Thymus (tissue), 11 donors: ENCODE data around the gene TMA7. TPM values are rescaled to one million over a fixed set of nuclear protein-coding genes. Genes with fewer than 3 reads are reported as not detected.

Experiments
- DNase-seq, 9 donors: peaks; one replicate each; pipeline ENCODE4 v3.0.0-alpha.2; 2013; ENCODE audit warnings: low spot score in 9 of 9, low read depth in 6 of 9, missing footprints in 1 of 9
- H3K27ac ChIP-seq, 2 donors: one replicate each; pipeline ENCODE4 v1.5.1; 2013; ENCODE audit warnings: control low read depth in 1 of 2, low read depth in 1 of 2, low read length in 1 of 2, mild to moderate bottlenecking in 1 of 2, moderate library complexity in 1 of 2
- H3K27me3 ChIP-seq, 2 donors: one replicate each; pipeline ENCODE4 v1.5.1; 2013; ENCODE audit warnings: low read length in 1 of 2; ENCODE audit not compliant: control insufficient read depth in 2 of 2, insufficient read depth in 1 of 2
- H3K36me3 ChIP-seq, 2 donors: one replicate each; pipeline ENCODE4 v1.5.1; 2013; ENCODE audit warnings: low read length in 1 of 2, mild to moderate bottlenecking in 1 of 2, moderate library complexity in 1 of 2; ENCODE audit not compliant: control insufficient read depth in 2 of 2, insufficient read depth in 2 of 2
- H3K4me1 ChIP-seq, 2 donors: one replicate each; pipeline ENCODE4 v1.5.1; 2013; ENCODE audit warnings: low read length in 2 of 2; ENCODE audit not compliant: control insufficient read depth in 2 of 2, insufficient read depth in 2 of 2
- H3K4me3 ChIP-seq, 2 donors: one replicate each; pipeline ENCODE4 v1.5.1; 2013; ENCODE audit warnings: low read length in 2 of 2, control low read depth in 1 of 2, mild to moderate bottlenecking in 1 of 2
- H3K9me3 ChIP-seq, 2 donors: one replicate each; pipeline ENCODE4 v1.5.1; 2013; ENCODE audit warnings: low read length in 1 of 2, mild to moderate bottlenecking in 1 of 2; ENCODE audit not compliant: control insufficient read depth in 2 of 2, insufficient read depth in 1 of 2
- WGBS: extraction: QIAGEN DNeasy Blood & Tissue Kit; methylation state at CpG from one replicate; pipeline ENCODE4 v1.1.7; 2013; 5-methylcytosine and 5-hydroxymethylcytosine counted together
- polyA plus RNA-seq: library from polyadenylated mRNA; stranded (reverse); fragments of 200-250 nt; gene quantifications from one replicate; pipeline ENCODE4 v1.2.3, GENCODE V29; 2013
- total RNA-seq: library from RNA; stranded (reverse); fragments of 120-200 nt; gene quantifications from one replicate; pipeline ENCODE4 v1.2.4, GENCODE V29; 2013
- donor health status: healthy.

Gene TMA7
- total and polyA plus RNA-seq, 2 donors: 660 to 735 TPM

DNA sequence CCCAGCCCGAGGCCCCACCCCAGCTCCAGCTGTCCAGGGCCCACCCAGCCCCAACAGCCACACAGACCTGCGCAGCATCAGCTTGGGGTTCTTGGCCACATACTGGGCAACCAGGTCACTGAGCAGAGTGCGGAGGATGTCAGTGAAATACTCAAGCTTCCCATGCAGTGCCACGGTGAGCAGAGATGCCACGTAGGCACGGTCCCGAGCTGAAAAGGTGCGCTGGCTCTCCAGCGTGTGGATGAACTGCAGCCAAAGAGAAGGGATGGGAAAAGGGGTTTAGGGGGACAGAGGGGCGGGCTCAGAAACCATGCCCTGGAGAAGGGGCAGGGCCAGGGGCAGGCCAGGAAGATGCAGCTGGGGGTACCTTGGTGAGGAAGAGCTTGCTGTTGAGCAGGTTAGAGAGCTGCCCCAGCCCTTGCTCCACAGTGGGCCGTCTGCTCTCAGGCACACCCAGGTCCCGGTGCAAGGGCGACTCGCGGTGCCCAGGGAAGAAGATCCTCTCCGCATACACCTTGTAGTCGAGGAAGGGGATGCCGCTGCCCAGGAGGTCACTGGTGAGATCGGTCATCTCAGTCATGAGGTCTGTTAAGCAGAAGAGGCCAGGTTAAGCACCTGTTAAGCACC, 27.6 kb upstream of the TMA7 start:
- Histone ChIP-seq H3K9me3 (no peaks in the 10 kb centered on the region), H3K27ac (no peak overlapping the region), H3K4me1 (no peaks in the 10 kb centered on the region), H3K27me3 (no peaks in the 10 kb centered on the region), H3K36me3 (peaks cover 0 to 47% of the 10 kb centered on the region in 2 donors), H3K4me3 (no peak overlapping the region)
- WGBS: 97% methylated on average over 19 of the region's 19 CpGs
- DNase-seq: no peak

- no peaks in the 10 kb centered on the region for H3K4me1 ChIP-seq
- H3K9me3 ChIP-seq: no peaks in the 10 kb centered on the region
- no peak for DNase-seq
- no peaks in the 10 kb centered on the region for H3K27me3 ChIP-seq
- WGBS: 96% methylated on average over 8 of the region's 8 CpGs
- no peak overlapping the region for H3K27ac ChIP-seq
- H3K36me3 ChIP-seq: peaks cover 0 to 47% of the 10 kb centered on the region in 2 donors
- H3K4me3 ChIP-seq: no peak overlapping the region
Observed at GRCh38 chr3:48413086-48413485, 27.0 kb upstream of the TMA7 start.

DNA sequence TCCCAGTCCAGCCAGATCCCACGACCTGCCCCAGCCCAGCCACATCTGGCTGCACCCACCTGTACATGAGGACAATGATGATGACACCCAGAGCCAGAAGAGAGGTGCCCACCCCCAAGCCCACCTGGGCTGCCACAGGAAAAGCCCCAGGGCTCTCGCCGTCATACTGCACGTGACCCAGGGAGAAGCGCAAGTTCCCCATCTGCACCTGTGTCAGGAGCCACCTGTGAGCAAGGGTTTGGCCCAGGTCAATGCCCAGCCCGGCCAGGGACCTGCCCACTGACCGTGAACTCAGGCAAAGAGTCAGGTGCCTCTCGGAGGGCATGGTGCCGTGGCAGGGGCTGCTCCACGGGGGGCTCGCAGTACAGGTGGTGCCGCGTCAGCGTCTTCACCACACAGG, 26.4 kb upstream of the TMA7 start:
- Histone ChIP-seq H3K27me3 (no peaks in the 10 kb centered on the region), H3K9me3 (no peaks in the 10 kb centered on the region), H3K36me3 (peaks cover 0 to 44% of the 10 kb centered on the region in 2 donors), H3K4me1 (no peaks in the 10 kb centered on the region), H3K4me3 (no peak overlapping the region), H3K27ac (no peak overlapping the region)
- DNase-seq: no peak
- 93% methylated on average over 14 of the region's 14 CpGs for WGBS

DNA sequence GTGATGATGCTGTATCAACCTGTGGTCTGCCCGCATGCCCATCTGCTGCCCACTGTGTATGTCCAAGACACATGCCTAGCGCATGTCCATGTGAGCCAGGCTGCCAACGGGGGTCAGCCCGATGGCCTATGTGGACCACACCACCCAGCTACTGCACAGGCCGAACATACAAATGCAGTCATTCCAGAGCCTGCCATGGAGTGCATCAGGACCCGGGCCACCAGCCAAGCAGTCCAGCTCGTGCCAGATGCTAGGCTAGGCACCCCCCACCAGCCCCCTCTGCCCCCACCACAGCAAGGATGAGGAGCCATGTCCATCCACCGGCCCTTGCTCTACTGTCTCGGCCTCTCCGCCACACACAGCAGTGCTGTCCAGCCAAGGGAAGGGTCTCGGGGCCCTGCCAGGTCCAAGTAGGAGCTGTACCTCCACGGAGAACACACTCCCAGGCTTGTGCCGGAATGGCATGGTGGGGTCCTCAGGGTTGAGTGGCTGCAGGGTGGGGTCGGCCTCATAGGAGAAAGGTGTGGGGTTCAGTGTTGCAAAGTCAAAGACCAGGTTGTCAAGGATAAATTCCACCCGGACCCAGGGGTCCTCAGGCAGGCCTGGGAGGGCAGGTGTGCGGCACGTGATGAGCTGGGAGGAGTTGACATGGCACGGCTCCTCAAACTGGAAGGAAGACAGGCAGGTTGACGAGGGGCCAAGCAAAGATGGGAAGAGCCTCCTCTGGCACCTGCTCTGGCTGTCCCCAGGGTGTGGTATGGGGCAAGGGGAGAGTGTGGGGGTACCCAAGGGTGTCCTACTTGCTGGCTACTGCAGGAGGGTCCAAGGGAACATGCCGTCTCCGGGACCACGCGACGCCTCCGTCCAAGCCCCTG, 25.4 kb upstream of the TMA7 start:
- 96% methylated on average over 25 of the region's 25 CpGs for WGBS
- DNase-seq: no peak
- H3K27me3 ChIP-seq: no peaks in the 10 kb centered on the region
- no peak overlapping the region for H3K4me3 ChIP-seq
- H3K36me3 ChIP-seq: peaks cover 0 to 35% of the 10 kb centered on the region in 2 donors
- H3K4me1 ChIP-seq: no peaks in the 10 kb centered on the region
- no peak overlapping the region for H3K27ac ChIP-seq
- H3K9me3 ChIP-seq: no peaks in the 10 kb centered on the region

DNA sequence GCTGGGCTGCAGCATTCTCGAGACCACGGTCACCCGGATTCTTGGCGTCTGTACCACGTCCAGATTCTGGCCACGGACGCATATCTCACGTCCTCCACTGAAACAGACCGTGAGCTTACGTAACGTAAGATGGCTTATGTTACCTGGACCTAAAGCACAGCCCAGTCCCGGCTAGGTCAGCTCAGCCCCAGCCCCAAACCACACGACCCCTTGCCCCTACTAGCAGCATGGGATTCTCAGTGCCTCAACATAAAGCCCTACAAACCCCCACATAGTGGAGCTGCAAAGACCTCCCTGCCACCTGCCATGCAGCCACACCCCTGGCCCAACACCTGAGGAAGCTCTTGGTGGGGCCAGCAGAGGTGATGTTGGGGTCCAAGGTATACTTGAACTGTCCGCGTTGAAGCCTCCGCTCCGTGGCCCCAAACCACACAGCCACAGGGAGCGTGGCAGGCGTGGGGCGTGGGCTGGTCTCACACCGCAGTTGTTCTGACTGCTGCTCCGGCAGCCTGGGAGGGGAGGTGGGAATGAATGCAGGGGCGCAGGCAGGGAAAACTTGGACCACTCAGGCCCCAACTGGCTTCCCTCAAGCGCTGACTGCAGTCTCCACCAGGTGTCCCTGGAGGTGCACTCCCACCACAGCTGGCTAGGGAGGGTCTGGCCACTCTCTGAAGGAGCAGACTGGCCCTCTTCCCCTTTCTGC, 24.7 kb upstream of the TMA7 start:
- H3K27me3 ChIP-seq: no peaks in the 10 kb centered on the region
- no peaks in the 10 kb centered on the region for H3K4me1 ChIP-seq
- no peak overlapping the region for H3K4me3 ChIP-seq
- H3K9me3 ChIP-seq: no peaks in the 10 kb centered on the region
- 96% methylated on average over 24 of the region's 24 CpGs for WGBS
- DNase-seq: no peak
- no peak overlapping the region for H3K27ac ChIP-seq
- H3K36me3 ChIP-seq: peaks cover 0 to 32% of the 10 kb centered on the region in 2 donors

GRCh38 chr3:48416091-48416505, 24.0 kb upstream of the TMA7 start:
- H3K4me3 ChIP-seq: no peak overlapping the region
- H3K4me1 ChIP-seq: no peaks in the 10 kb centered on the region
- DNase-seq: no peak
- H3K27ac ChIP-seq: no peak overlapping the region
- whole genome bisulfite sequencing: 98% methylated on average over 14 of the region's 14 CpGs
- no peaks in the 10 kb centered on the region for H3K27me3 ChIP-seq
- H3K36me3 ChIP-seq: peaks cover 0 to 31% of the 10 kb centered on the region in 2 donors
- H3K9me3 ChIP-seq: no peaks in the 10 kb centered on the region

DNA sequence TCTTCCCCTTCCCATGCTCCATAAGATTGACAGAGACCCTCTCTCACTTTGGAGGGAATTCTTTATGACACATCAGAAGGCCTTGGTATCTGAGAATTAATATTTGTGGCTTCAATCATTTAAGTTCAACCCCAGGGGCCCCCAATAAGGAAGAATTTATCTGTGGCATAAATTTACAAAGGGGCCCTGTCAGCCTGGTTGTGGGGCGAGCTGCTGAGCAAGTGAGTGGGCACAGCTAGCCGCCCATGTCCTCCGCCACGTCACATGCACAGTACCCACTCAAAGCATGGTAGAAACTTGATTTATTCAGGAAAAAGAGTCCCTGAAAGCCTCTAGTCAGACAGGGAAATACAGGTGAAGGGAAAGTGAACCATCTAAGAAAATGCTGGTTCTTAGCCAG, 23.5 kb upstream of the TMA7 start:
- DNase-seq: no peak
- no peaks in the 10 kb centered on the region for H3K4me1 ChIP-seq
- peaks cover 0 to 28% of the 10 kb centered on the region in 2 donors for H3K36me3 ChIP-seq
- H3K27me3 ChIP-seq: no peaks in the 10 kb centered on the region
- no peaks in the 10 kb centered on the region for H3K9me3 ChIP-seq
- 95% methylated on average over 4 of the region's 4 CpGs for WGBS
- no peak overlapping the region for H3K4me3 ChIP-seq
- H3K27ac ChIP-seq: no peak overlapping the region

DNA sequence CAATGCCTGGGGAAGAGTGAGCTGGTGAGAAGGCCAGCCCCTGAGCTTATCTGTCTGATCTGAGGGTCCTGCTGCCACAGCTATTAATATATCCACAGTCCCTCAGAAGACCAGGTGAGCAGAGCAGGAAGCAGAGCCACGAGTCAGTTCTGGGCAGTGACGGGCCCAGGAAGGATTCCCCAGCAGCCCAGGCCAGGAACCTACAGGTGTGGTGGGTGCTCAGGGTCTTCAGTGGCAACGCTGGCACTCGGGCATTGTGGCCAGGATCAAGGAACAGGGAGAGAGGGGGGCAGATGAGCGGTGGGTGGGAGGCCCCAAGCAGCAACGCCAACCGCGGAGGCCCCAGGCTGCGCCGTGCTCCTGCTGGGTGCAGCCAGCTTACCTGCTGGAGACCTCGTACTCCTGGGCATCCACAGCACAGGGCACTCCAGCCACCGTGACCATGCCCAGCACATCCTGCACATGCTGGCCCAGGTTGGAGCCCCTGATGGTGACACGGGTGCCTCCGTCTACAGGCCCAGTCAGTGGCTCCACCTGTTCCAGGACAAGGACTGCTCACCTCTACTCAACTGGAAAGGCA, 22.4 kb upstream of the TMA7 start:
- Histone ChIP-seq H3K36me3 (peaks cover 0 to 17% of the 10 kb centered on the region in 2 donors), H3K4me1 (peaks cover 0 to 7% of the 10 kb centered on the region in 2 donors), H3K27me3 (no peaks in the 10 kb centered on the region), H3K9me3 (no peaks in the 10 kb centered on the region), H3K27ac (no peak overlapping the region), H3K4me3 (no peak overlapping the region)
- DNase-seq: no peak
- 94% methylated on average over 14 of the region's 14 CpGs for WGBS
